HepG2 (cell line): Measurements from ENCODE around the gene CDRT15. TPM values are rescaled to one million over a fixed set of nuclear protein-coding genes. Genes with fewer than 3 reads are reported as not detected.

Experiments used
- ATAC-seq: fragments of 200-7000 bp; cut with Tn5 transposase; 3 replicates; pipeline ENCODE4 v1.9.1; 2020; ENCODE audit warnings: mild to moderate bottlenecking, moderate library complexity
- BruUV-seq: library from RNA; stranded (reverse); fragments of 400-500 nt; replicated peaks from 2 replicates; lab custom pipeline; 2021; lab: Mats Ljungman, UMichigan
- CTCF ChIA-PET: fragments of 300-600 bp; formaldehyde crosslinking; extraction: SDS; loops from one replicate; lab custom pipeline; 2021; ENCODE audit warnings: low total read pairs, inconsistent platforms, low intra/inter-chr PET ratio; lab: Yijun Ruan, JAX
- POLR2A ChIA-PET: fragments of 350-600 bp; sonication (Branson Sonifier 250); formaldehyde crosslinking; loops from one replicate; lab custom pipeline; 2020; ENCODE audit warnings: antibody characterized with exemption, inconsistent platforms; lab: Yijun Ruan, JAX
- DNase-seq: peaks from one replicate; pipeline ENCODE4 v3.0.0-alpha.2; 2015; ENCODE audit warnings: low spot score
- FAIRE-seq: peaks from 3 replicates; lab custom pipeline; 2011; peaks lifted over from hg19 to GRCh38; lab: Jason Lieb, UNC
- H2AFZ ChIP-seq: one replicate; pipeline ENCODE4 v1.6.1; 2011; ENCODE audit warnings: low read length, inconsistent platforms
- H3K27ac ChIP-seq: fragments of 300-600 bp; 3 replicates; pipeline ENCODE4 v1.8.0; 2011; ENCODE audit warnings: mixed run types, mild to moderate bottlenecking, mixed read lengths, low read length, inconsistent platforms; ENCODE audit not compliant: insufficient read depth; ENCODE audit errors: extremely low read length
- H3K27me3 ChIP-seq, 2 experiments: fragments of 200-600 bp in 1 of 2; 2 replicates in 1 of 2; 3 replicates in 1 of 2; pipeline versions ENCODE4 v1.6.0 to v1.8.0; 2011; ENCODE audit warnings: low read length in 2 of 2, mild to moderate bottlenecking in 2 of 2, moderate library complexity in 2 of 2, inconsistent platforms in 1 of 2; ENCODE audit not compliant: insufficient read depth in 2 of 2, control insufficient read depth in 1 of 2
- H3K36me3 ChIP-seq, 2 experiments: fragments of 200-600 bp in 1 of 2; replicated peaks in 1 of 2; 2 replicates in 1 of 2; 3 replicates in 1 of 2; pipeline versions ENCODE4 v1.5.1 to v1.8.0; 2011; ENCODE audit warnings: low read length in 2 of 2, inconsistent platforms in 1 of 2; ENCODE audit not compliant: insufficient read depth in 2 of 2, control insufficient read depth in 1 of 2
- H3K4me1 ChIP-seq: 2 replicates; pipeline ENCODE4 v1.5.1; 2012; ENCODE audit warnings: low read length, inconsistent platforms; ENCODE audit not compliant: insufficient read depth
- H3K4me2 ChIP-seq: 2 replicates; pipeline ENCODE4 v1.6.0; 2011; ENCODE audit warnings: low read depth, low read length, inconsistent platforms
- H3K4me3 ChIP-seq, 3 experiments: fragments of 200-600 bp in 1 of 3; sonication (generic), shearing (Covaris generic) in 1 of 3; replicated peaks in 1 of 3; 2 replicates each; pipeline ENCODE4 v1.5.1; 2011 to 2016; ENCODE audit warnings: low read length in 3 of 3, inconsistent platforms in 2 of 3, low read depth in 2 of 3, mild to moderate bottlenecking in 2 of 3, control low read depth in 1 of 3, mixed read lengths in 1 of 3; ENCODE audit not compliant: insufficient read depth in 1 of 3
- H3K79me2 ChIP-seq: one replicate; pipeline ENCODE4 v1.6.1; 2011; ENCODE audit warnings: low read length, inconsistent platforms; ENCODE audit not compliant: insufficient read depth
- H3K9ac ChIP-seq: 2 replicates; pipeline ENCODE4 v1.6.0; 2011; ENCODE audit warnings: mild to moderate bottlenecking, low read depth, low read length, inconsistent platforms; ENCODE audit not compliant: insufficient read depth
- H3K9me3 ChIP-seq: 2 replicates; pipeline ENCODE4 v1.5.1; 2012; ENCODE audit warnings: mild to moderate bottlenecking, low read length
- H4K20me1 ChIP-seq: 2 replicates; pipeline ENCODE4 v1.6.0; 2011; ENCODE audit warnings: inconsistent platforms, mild to moderate bottlenecking, low read length, moderate library complexity; ENCODE audit not compliant: insufficient read depth
- EED ChIP-seq: sonication (generic); formaldehyde crosslinking; IDR thresholded peaks from 2 replicates; pipeline ENCODE4 v1.5.0; 2020; ENCODE audit warnings: mild to moderate bottlenecking, missing genetic modification reagents
- ELF3 ChIP-seq: IDR thresholded peaks from 2 replicates; pipeline ENCODE4 v1.6.1; 2016; ENCODE audit warnings: missing genetic modification reagents, missing compliant biosample characterization
- IRF9 ChIP-seq: sonication (generic); formaldehyde crosslinking; IDR thresholded peaks from 2 replicates; pipeline ENCODE4 v1.8.0; 2022; ENCODE audit warnings: missing genetic modification reagents, mild to moderate bottlenecking, borderline replicate concordance
- PATZ1 ChIP-seq: sonication (generic); formaldehyde crosslinking; IDR thresholded peaks from 2 replicates; pipeline ENCODE4 v1.4.0; 2020; ENCODE audit warnings: missing genetic modification reagents
- RBM22 ChIP-seq: fragments of 200-400 bp; formaldehyde crosslinking; optimal IDR thresholded peaks from 2 replicates; pipeline ENCODE3; 2017; ENCODE audit warnings: mild to moderate bottlenecking, low read length, moderate library complexity
- REL ChIP-seq: sonication (generic); formaldehyde crosslinking; conservative IDR thresholded peaks from 2 replicates; pipeline ENCODE4 v1.8.0; 2022; ENCODE audit warnings: mild to moderate bottlenecking, missing genetic modification reagents, moderate library complexity
- ZBTB7A ChIP-seq: sonication (generic); formaldehyde crosslinking; IDR thresholded peaks from 2 replicates; pipeline ENCODE4 v1.8.0; 2022; ENCODE audit warnings: mild to moderate bottlenecking, missing genetic modification reagents
- ZNF331 ChIP-seq: sonication (generic); formaldehyde crosslinking; IDR thresholded peaks from 2 replicates; pipeline ENCODE4 v1.4.0; 2020; ENCODE audit warnings: missing genetic modification reagents
- ZNF432 ChIP-seq: sonication (generic); formaldehyde crosslinking; IDR thresholded peaks from 2 replicates; pipeline ENCODE4 v1.5.0; 2020; ENCODE audit warnings: missing genetic modification reagents, mild to moderate bottlenecking, borderline replicate concordance
- ZNF577 ChIP-seq: sonication (generic); formaldehyde crosslinking; IDR thresholded peaks from 2 replicates; pipeline ENCODE4 v1.4.0; 2020; ENCODE audit warnings: mild to moderate bottlenecking, low read depth, missing genetic modification reagents, borderline replicate concordance
- WGBS: methylation state at CpG from one replicate; pipeline ENCODE4 v1.1.6; 2017; ENCODE audit warnings: low lambda C conversion rate; 5-methylcytosine and 5-hydroxymethylcytosine counted together
- in situ Hi-C: cut with HindIII; loops from 2 replicates; pipeline ENCODE4 v1.10.0; 2017; ENCODE audit warnings: low pct_unique_long_range_greater_than_20kb; ENCODE audit not compliant: extremely low pct_ligation_motif_present
- intact Hi-C: fragments of 100-400 bp; cut with micrococcal nuclease; formaldehyde crosslinking; loops from one replicate; pipeline ENCODE4 v1.10.0; 2022; ENCODE audit not compliant: unreplicated experiment
- polyA plus RNA-seq, 8 experiments: library from polyadenylated mRNA; depleted of rRNA in 3 of 8; stranded (reverse) in 7 of 8; unstranded in 1 of 8; fragments of >200 nt; fragmentation: Illumina TruSeq in 4 of 8; extraction: Trizol in 4 of 8; gene quantifications; 2 replicates each; pipeline versions ENCODE4 v1.2.1 to v1.2.3, GENCODE V29; 2011 to 2016; ENCODE audit warnings: low read depth in 4 of 8, missing spikeins in 1 of 8, mixed read lengths in 1 of 8; ENCODE audit not compliant: insufficient read depth in 1 of 8
- total RNA-seq, 5 experiments: library from RNA; depleted of rRNA; stranded (reverse); fragments of >200 nt; fragmentation: Illumina TruSeq; extraction: Trizol; gene quantifications; 2 replicates each; pipeline ENCODE4 v1.2.3, GENCODE V29; 2016; ENCODE audit warnings: low read depth in 1 of 5
- TF ChIP-seq, protein P1 (sequence below): sonication (generic); formaldehyde crosslinking; IDR thresholded peaks from 2 replicates; pipeline ENCODE4 v1.5.1; 2020; ENCODE audit warnings: missing genetic modification reagents, mild to moderate bottlenecking, borderline replicate concordance

The CDRT15 gene
- total and polyA plus RNA-seq, 2 of the 13 experiments (the other 11 are each of a cell fraction or from before 2014, with no cell fraction given): not detected

GRCh38 chr17:14200354-14200753 is 36.3 kb downstream of the CDRT15 start (continued):
- TF ChIP-seq, protein P1, sequence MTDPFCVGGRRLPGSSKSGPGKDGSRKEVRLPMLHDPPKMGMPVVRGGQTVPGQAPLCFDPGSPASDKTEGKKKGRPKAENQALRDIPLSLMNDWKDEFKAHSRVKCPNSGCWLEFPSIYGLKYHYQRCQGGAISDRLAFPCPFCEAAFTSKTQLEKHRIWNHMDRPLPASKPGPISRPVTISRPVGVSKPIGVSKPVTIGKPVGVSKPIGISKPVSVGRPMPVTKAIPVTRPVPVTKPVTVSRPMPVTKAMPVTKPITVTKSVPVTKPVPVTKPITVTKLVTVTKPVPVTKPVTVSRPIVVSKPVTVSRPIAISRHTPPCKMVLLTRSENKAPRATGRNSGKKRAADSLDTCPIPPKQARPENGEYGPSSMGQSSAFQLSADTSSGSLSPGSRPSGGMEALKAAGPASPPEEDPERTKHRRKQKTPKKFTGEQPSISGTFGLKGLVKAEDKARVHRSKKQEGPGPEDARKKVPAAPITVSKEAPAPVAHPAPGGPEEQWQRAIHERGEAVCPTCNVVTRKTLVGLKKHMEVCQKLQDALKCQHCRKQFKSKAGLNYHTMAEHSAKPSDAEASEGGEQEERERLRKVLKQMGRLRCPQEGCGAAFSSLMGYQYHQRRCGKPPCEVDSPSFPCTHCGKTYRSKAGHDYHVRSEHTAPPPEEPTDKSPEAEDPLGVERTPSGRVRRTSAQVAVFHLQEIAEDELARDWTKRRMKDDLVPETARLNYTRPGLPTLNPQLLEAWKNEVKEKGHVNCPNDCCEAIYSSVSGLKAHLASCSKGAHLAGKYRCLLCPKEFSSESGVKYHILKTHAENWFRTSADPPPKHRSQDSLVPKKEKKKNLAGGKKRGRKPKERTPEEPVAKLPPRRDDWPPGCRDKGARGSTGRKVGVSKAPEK (CRISPR knock-in tag): no peak
- TF ChIP-seq RBM22: no peak
- TF ChIP-seq ZNF331 (CRISPR knock-in tag): no peak

DNA sequence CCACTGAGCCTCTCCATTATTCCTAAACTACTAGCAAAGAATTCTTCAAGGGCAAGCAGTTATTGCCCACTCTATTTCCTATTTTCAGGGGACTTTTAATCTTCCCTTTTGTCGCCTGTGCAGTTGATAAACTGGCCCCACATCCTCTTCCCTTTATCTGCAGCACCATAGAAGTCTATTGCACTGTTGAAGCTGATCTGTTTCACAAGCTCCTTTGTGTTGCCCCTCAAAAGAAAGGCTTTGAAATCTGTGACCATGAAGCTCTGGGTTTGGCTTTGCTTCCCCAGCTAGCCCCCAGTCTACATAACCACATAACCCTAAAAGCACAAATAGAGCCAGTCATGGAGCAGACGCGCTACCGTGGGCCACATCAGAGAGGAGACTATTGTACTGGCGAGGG is 37.1 kb downstream of the CDRT15 start:
- Histone ChIP-seq H2AFZ (no peak overlapping the region), H3K9ac (no peak overlapping the region), H3K4me1 (no peaks in the 10 kb centered on the region), H4K20me1 (no peaks in the 10 kb centered on the region), H3K4me2 (no peak overlapping the region), H3K4me3 (no peak overlapping the region), H3K9me3 (no peaks in the 10 kb centered on the region), H3K36me3 (peaks cover 7 to 29% of the 10 kb centered on the region in 2 experiments), H3K27ac (no peak overlapping the region), H3K27me3 (no peaks in the 10 kb centered on the region), H3K79me2 (no peaks in the 10 kb centered on the region)
- in situ Hi-C loops (no loop called here), intact Hi-C loops (no loop called here)
- no peak for DNase-seq
- POLR2A ChIA-PET: interaction anchor here (1.6 kb wide), 1 partner anchor 9 kb away, joined by 6 read pairs; no protein-coding TSS in a partner anchor
- ATAC-seq: no peak
- no peak for FAIRE-seq
- CTCF ChIA-PET: no interaction called here
- TF ChIP-seq ZNF432 (CRISPR knock-in tag) (no peak), PATZ1 (no peak), ELF3 (CRISPR knock-in tag) (no peak), REL (CRISPR knock-in tag) (no peak), ZBTB7A (CRISPR knock-in tag) (no peak), IRF9 (CRISPR knock-in tag) (no peak), ZNF577 (CRISPR knock-in tag) (no peak), EED (CRISPR knock-in tag) (no peak)
- no TSS peak for BruUV-seq
- 100% methylated on average over 5 of the region's 5 CpGs for WGBS
